PC-9 (cell line): ENCODE data around the gene FKBP6. TPM values are rescaled to one million over a fixed set of nuclear protein-coding genes. Genes with fewer than 3 reads are reported as not detected.

ENCODE experiments used
- BruUV-seq: library from RNA; stranded (reverse); fragments of 400-500 nt; replicated peaks from 2 replicates; lab custom pipeline; 2021; lab: Mats Ljungman, UMichigan
- CTCF ChIA-PET: fragments of 300-600 bp; sonication (Branson Sonifier 250); formaldehyde crosslinking; loops from one replicate; lab custom pipeline; 2022; ENCODE audit warnings: antibody characterized with exemption; lab: Charles Lee
- POLR2A ChIA-PET: fragments of 300-600 bp; sonication (Branson Sonifier 250); formaldehyde crosslinking; loops from one replicate; lab custom pipeline; 2022; ENCODE audit warnings: antibody characterized with exemption; ENCODE audit not compliant: unreplicated experiment; lab: Charles Lee
- DNase-seq, 2 experiments: peaks; one replicate each; pipeline versions ENCODE4 v3.0.0 to v3.0.0-alpha.2; 2015 to 2022; ENCODE audit warnings: mixed read lengths in 1 of 2
- H2AFZ ChIP-seq: fragments of 200-600 bp; sonication (generic); 2 replicates; pipeline ENCODE4 v1.8.1; 2017; ENCODE audit warnings: antibody characterized with exemption
- H3F3A ChIP-seq: fragments of 200-600 bp; sonication (generic); 2 replicates; pipeline ENCODE4 v1.8.1; 2017; ENCODE audit warnings: antibody characterized with exemption, mild to moderate bottlenecking, low read depth; ENCODE audit not compliant: insufficient read depth
- H3K27ac ChIP-seq: fragments of 200-600 bp; sonication (generic); 2 replicates; pipeline ENCODE4 v1.6.1; 2016; ENCODE audit warnings: mixed run types
- H3K27me3 ChIP-seq: fragments of 200-600 bp; sonication (generic); 2 replicates; pipeline ENCODE4 v1.6.1; 2016; ENCODE audit warnings: low read depth, mixed run types; ENCODE audit not compliant: insufficient read depth
- H3K36me3 ChIP-seq: fragments of 200-600 bp; sonication (generic); 2 replicates; pipeline ENCODE4 v1.6.1; 2016; ENCODE audit warnings: low read depth, mixed run types
- H3K4me1 ChIP-seq: fragments of 200-600 bp; sonication (generic); replicated peaks from 2 replicates; pipeline ENCODE4 v1.6.1; 2016; ENCODE audit warnings: mixed run types; ENCODE audit not compliant: insufficient read depth
- H3K4me2 ChIP-seq: fragments of 200-600 bp; sonication (generic); 2 replicates; pipeline ENCODE4 v1.6.1; 2017; ENCODE audit warnings: mixed run types
- H3K4me3 ChIP-seq: fragments of 200-600 bp; sonication (generic); 2 replicates; pipeline ENCODE4 v1.6.1; 2016; ENCODE audit warnings: mixed run types
- H3K79me2 ChIP-seq: fragments of 200-600 bp; sonication (generic); 2 replicates; pipeline ENCODE4 v1.6.1; 2017; ENCODE audit warnings: low read depth, mixed run types
- H3K9me2 ChIP-seq: fragments of 200-600 bp; sonication (generic); 2 replicates; pipeline ENCODE4 v1.8.1; 2017; ENCODE audit warnings: mild to moderate bottlenecking; ENCODE audit not compliant: insufficient read depth
- H3K9me3 ChIP-seq: fragments of 200-600 bp; sonication (generic); 2 replicates; pipeline ENCODE4 v1.8.1; 2016; ENCODE audit warnings: low read depth; ENCODE audit not compliant: insufficient read depth
- H4K20me1 ChIP-seq: fragments of 200-600 bp; sonication (generic); 2 replicates; pipeline ENCODE4 v1.8.1; 2017; ENCODE audit not compliant: insufficient read depth
- EZH2 ChIP-seq: fragments of 200-600 bp; sonication (generic); IDR thresholded peaks from 2 replicates; pipeline ENCODE4 v1.8.0; 2017; ENCODE audit warnings: antibody characterized with exemption, low read depth
- intact Hi-C: fragments of 100-400 bp; cut with micrococcal nuclease; formaldehyde crosslinking; loops from one replicate; pipeline ENCODE4 v1.10.0; 2022; ENCODE audit not compliant: unreplicated experiment
- total RNA-seq: library from RNA; stranded (reverse); gene quantifications from 2 replicates; pipeline ENCODE4 v1.2.3, GENCODE V29; 2021
- TF ChIP-seq, protein P1 (sequence below): fragments of 200-600 bp; sonication (generic); conservative IDR thresholded peaks from 2 replicates; pipeline ENCODE4 v1.6.1; 2017; ENCODE audit warnings: mixed run types, antibody characterized with exemption, mild to moderate bottlenecking, moderate library complexity

The FKBP6 gene
- total RNA-seq, 1 experiment from 2014 or later, result not detected

GRCh38 chr7:73391396-73391795 is 63.4 kb downstream of the FKBP6 start:
- H4K20me1 ChIP-seq, result no peaks in the 10 kb centered on the region
- H3K9me2 ChIP-seq, result no peaks in the 10 kb centered on the region
- H3F3A ChIP-seq, result no peaks in the 10 kb centered on the region; the same call in 1 of the 2 replicates
- H3K36me3 ChIP-seq, result no peaks in the 10 kb centered on the region
- CTCF ChIA-PET, result no interaction called here
- intact Hi-C loops, result no loop called here
- TF ChIP-seq EZH2, result no peak
- TF ChIP-seq, protein P1, sequence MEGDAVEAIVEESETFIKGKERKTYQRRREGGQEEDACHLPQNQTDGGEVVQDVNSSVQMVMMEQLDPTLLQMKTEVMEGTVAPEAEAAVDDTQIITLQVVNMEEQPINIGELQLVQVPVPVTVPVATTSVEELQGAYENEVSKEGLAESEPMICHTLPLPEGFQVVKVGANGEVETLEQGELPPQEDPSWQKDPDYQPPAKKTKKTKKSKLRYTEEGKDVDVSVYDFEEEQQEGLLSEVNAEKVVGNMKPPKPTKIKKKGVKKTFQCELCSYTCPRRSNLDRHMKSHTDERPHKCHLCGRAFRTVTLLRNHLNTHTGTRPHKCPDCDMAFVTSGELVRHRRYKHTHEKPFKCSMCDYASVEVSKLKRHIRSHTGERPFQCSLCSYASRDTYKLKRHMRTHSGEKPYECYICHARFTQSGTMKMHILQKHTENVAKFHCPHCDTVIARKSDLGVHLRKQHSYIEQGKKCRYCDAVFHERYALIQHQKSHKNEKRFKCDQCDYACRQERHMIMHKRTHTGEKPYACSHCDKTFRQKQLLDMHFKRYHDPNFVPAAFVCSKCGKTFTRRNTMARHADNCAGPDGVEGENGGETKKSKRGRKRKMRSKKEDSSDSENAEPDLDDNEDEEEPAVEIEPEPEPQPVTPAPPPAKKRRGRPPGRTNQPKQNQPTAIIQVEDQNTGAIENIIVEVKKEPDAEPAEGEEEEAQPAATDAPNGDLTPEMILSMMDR, result no peak
- no peaks in the 10 kb centered on the region for H3K4me1 ChIP-seq
- peaks cover 13% of the 10 kb centered on the region for H3K9me3 ChIP-seq
- peaks cover 20% of the 10 kb centered on the region for H3K27me3 ChIP-seq
- BruUV-seq, result no TSS peak
- H3K27ac ChIP-seq, result no peak overlapping the region
- no peak for DNase-seq
- no peak overlapping the region for H3K4me3 ChIP-seq
- H3K4me2 ChIP-seq, result no peak overlapping the region
- H3K79me2 ChIP-seq, result no peaks in the 10 kb centered on the region
- POLR2A ChIA-PET, result no interaction called here
- H2AFZ ChIP-seq, result no peak overlapping the region

GRCh38 chr7:73394422-73394821 is 66.5 kb downstream of the FKBP6 start:
- intact Hi-C loops, result no loop called here
- ChIA-PET CTCF (no interaction called here), POLR2A (no interaction called here)
- DNase-seq, result no peak
- H3K27me3 ChIP-seq, result peaks cover 20% of the 10 kb centered on the region
- no peaks in the 10 kb centered on the region for H3K36me3 ChIP-seq
- H3K9me2 ChIP-seq, result no peaks in the 10 kb centered on the region
- H3K4me3 ChIP-seq, result no peak overlapping the region
- H4K20me1 ChIP-seq, result no peaks in the 10 kb centered on the region
- TF ChIP-seq, protein P1, result no peak
- no peak for TF ChIP-seq EZH2
- H3K4me2 ChIP-seq, result no peak overlapping the region
- no peak overlapping the region for H3K27ac ChIP-seq
- no peaks in the 10 kb centered on the region for H3K4me1 ChIP-seq
- no peak overlapping the region for H2AFZ ChIP-seq
- no TSS peak for BruUV-seq
- H3K79me2 ChIP-seq, result no peaks in the 10 kb centered on the region
- H3K9me3 ChIP-seq, result no peaks in the 10 kb centered on the region
- no peaks in the 10 kb centered on the region for H3F3A ChIP-seq

DNA sequence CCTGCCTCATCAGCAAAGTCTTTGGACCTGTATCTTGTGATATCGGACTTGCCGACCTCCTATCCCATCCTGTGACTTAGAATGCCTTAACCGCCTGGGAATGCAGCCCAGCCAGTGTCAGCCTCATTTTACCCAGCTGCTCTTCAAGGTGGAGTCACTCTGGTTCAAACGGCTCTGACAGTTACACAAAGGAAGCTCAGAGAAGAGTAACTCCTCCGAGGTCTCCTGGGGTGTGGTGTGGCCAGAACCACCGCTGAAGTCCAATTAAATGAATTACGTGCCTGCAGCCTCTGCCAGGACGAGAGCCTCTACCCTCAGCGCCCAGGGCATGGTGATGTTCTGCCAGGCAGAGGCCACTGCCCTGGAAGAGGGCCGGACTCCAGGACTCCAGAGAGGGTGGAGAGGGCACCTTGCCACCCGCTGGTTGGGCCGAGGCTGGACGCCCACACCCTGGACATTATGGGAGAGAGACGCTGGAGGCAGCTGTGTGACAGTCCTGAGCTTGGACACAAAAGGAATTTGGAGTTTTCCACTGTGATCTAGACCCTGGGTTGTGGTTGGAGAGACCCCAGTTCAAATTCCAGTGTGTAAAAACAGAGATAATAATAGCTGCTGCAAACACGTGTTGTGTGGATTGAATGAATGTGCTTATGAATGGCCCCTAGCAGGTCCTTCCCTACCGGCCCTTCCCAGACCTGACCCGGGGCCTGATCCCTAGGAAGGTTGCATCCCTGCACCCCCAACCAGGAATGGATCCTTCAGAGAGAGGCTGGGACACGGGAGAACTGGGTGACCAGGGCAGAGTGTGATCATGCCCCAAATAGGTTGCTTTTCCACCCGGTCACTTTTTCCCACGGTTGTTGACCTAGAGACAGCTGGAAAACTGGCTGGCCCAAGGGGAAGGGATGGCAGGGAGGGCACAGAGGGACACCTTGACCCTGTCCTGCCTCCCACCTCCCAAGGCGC is 67.9 kb downstream of the FKBP6 start:
- no peaks in the 10 kb centered on the region for H4K20me1 ChIP-seq
- no TSS peak for BruUV-seq
- DNase-seq, result no peak
- H3K4me1 ChIP-seq, result no peaks in the 10 kb centered on the region
- ChIA-PET CTCF (no interaction called here), POLR2A (no interaction called here)
- H3K9me3 ChIP-seq, result no peaks in the 10 kb centered on the region
- no peak overlapping the region for H2AFZ ChIP-seq
- H3F3A ChIP-seq, result no peaks in the 10 kb centered on the region
- no peak overlapping the region for H3K27ac ChIP-seq
- H3K79me2 ChIP-seq, result no peaks in the 10 kb centered on the region
- intact Hi-C loops, result no loop called here
- TF ChIP-seq, protein P1, result no peak
- H3K9me2 ChIP-seq, result no peaks in the 10 kb centered on the region
- no peak overlapping the region for H3K4me2 ChIP-seq
- no peaks in the 10 kb centered on the region for H3K36me3 ChIP-seq
- peaks cover 10% of the 10 kb centered on the region for H3K27me3 ChIP-seq
- no peak overlapping the region for H3K4me3 ChIP-seq
